Caco-2 (cell line): ENCODE data around the gene CD320. TPM values are rescaled to one million over a fixed set of nuclear protein-coding genes. Genes with fewer than 3 reads are reported as not detected.

Experiments used
- BruUV-seq: library from RNA; stranded (reverse); fragments of 400-500 nt; replicated peaks from 2 replicates; lab custom pipeline; 2021; lab: Mats Ljungman, UMichigan
- CTCF ChIA-PET: fragments of 300-600 bp; sonication (Branson Sonifier 250); formaldehyde crosslinking; loops from one replicate; lab custom pipeline; 2022; ENCODE audit warnings: antibody characterized with exemption; lab: Charles Lee
- POLR2A ChIA-PET: fragments of 300-600 bp; sonication (Branson Sonifier 250); formaldehyde crosslinking; loops from one replicate; lab custom pipeline; 2022; ENCODE audit warnings: antibody characterized with exemption; lab: Charles Lee
- DNase-seq, 2 experiments: peaks; one replicate each; pipeline versions ENCODE4 v3.0.0 to v3.0.0-alpha.2; 2020 to 2022
- H3K27me3 ChIP-seq: replicated peaks from 2 replicates; pipeline ENCODE4 v1.6.0; 2011; ENCODE audit warnings: low read length; ENCODE audit not compliant: control insufficient read depth, insufficient read depth
- H3K36me3 ChIP-seq: 2 replicates; pipeline ENCODE4 v1.5.1; 2011; ENCODE audit warnings: low read length; ENCODE audit not compliant: control insufficient read depth, insufficient read depth
- H3K4me1 ChIP-seq: fragments of 250-450 bp; sonication (Bioruptor Pico); 2 replicates; pipeline ENCODE4 v1.5.1; 2020; ENCODE audit warnings: mild to moderate bottlenecking
- H3K4me3 ChIP-seq: 2 replicates; pipeline ENCODE4 v1.5.1; 2011; ENCODE audit warnings: low read depth, mild to moderate bottlenecking, control low read depth, low read length
- H3K9me3 ChIP-seq: fragments of 250-450 bp; sonication (Bioruptor Pico); 2 replicates; pipeline ENCODE4 v1.5.1; 2020; ENCODE audit warnings: mild to moderate bottlenecking, moderate library complexity
- H3K27ac Mint-ChIP-seq: one replicate; pipeline ENCODE4 v1.8.0; 2022; ENCODE audit warnings: mixed read lengths; ENCODE audit not compliant: unreplicated experiment
- H3K27me3 Mint-ChIP-seq: one replicate; pipeline ENCODE4 v1.8.0; 2022; ENCODE audit warnings: mixed read lengths; ENCODE audit not compliant: insufficient read depth, unreplicated experiment
- H3K36me3 Mint-ChIP-seq: one replicate; pipeline ENCODE4 v1.8.0; 2022; ENCODE audit warnings: mild to moderate bottlenecking, mixed read lengths; ENCODE audit not compliant: insufficient read depth, unreplicated experiment
- H3K4me1 Mint-ChIP-seq: one replicate; pipeline ENCODE4 v1.8.0; 2022; ENCODE audit warnings: low read depth, mixed read lengths; ENCODE audit not compliant: unreplicated experiment
- H3K4me3 Mint-ChIP-seq: one replicate; pipeline ENCODE4 v1.8.0; 2022; ENCODE audit warnings: mild to moderate bottlenecking, moderate library complexity, mixed read lengths; ENCODE audit not compliant: unreplicated experiment
- H3K9me3 Mint-ChIP-seq: one replicate; pipeline ENCODE4 v1.8.0; 2022; ENCODE audit warnings: mixed read lengths; ENCODE audit not compliant: unreplicated experiment
- intact Hi-C: fragments of 100-400 bp; cut with micrococcal nuclease; formaldehyde crosslinking; loops from one replicate; pipeline ENCODE4 v1.10.0; 2022; ENCODE audit not compliant: unreplicated experiment
- total RNA-seq: library from RNA; stranded (reverse); gene quantifications from 2 replicates; pipeline ENCODE4 v1.2.3, GENCODE V29; 2022
- TF ChIP-seq, protein P1 (sequence below), 2 experiments: fragments of 200-600 bp in 1 of 2; IDR thresholded peaks; 1 replicate in 1 of 2; 2 replicates in 1 of 2; pipeline versions ENCODE4 v1.5.1 to v1.8.0; 2011 to 2022; ENCODE audit warnings: antibody characterized with exemption in 1 of 2, control low read depth in 1 of 2, inconsistent platforms in 1 of 2, low read depth in 1 of 2, low read length in 1 of 2, mild to moderate bottlenecking in 1 of 2, moderate library complexity in 1 of 2; ENCODE audit not compliant: insufficient read depth in 1 of 2, severe bottlenecking in 1 of 2, unreplicated experiment in 1 of 2

CD320 gene
- total RNA-seq, 1 experiment from 2014 or later, result 81.0 TPM

DNA sequence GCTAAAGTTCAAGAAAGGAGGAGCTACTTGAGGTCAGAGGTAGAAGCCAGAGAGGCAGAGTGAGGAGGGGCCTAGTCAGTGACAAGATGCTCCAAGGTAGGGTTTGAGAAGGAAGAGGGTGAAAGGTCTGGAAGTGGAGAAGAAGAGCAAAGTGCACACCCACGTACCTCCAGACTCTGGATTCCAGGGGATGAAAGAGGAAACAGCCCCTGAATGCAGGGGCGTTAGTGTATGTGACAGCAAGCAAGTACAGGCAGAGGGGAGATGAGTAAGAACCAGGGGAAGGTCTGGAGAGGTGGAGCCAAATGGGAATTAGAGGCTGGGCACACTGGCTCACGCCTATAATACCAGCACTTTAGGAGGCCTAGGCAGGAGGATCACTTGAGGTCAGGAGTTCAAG lies 21.8 kb upstream of the CD320 start:
- no peak for DNase-seq
- ChIA-PET CTCF (interaction anchor here (0.6 kb wide), 1 partner anchor 38 kb away, joined by 3 read pairs; no protein-coding TSS in a partner anchor), POLR2A (interaction anchor here (1.1 kb wide), 1 partner anchor 8 kb away, joined by 9 read pairs; the partner anchor contains the start of gene RPS28)
- H3K36me3 Mint-ChIP-seq, result peaks cover 16% of the 10 kb centered on the region
- no TSS peak for BruUV-seq
- Histone ChIP-seq H3K9me3 (no peaks in the 10 kb centered on the region), H3K4me1 (peaks cover 8% of the 10 kb centered on the region), H3K4me3 (no peak overlapping the region), H3K27me3 (peaks cover 1% of the 10 kb centered on the region; the same call in 1 of the 2 replicates), H3K36me3 (no peaks in the 10 kb centered on the region)
- peaks cover 8% of the 10 kb centered on the region for H3K4me1 Mint-ChIP-seq
- TF ChIP-seq, protein P1, sequence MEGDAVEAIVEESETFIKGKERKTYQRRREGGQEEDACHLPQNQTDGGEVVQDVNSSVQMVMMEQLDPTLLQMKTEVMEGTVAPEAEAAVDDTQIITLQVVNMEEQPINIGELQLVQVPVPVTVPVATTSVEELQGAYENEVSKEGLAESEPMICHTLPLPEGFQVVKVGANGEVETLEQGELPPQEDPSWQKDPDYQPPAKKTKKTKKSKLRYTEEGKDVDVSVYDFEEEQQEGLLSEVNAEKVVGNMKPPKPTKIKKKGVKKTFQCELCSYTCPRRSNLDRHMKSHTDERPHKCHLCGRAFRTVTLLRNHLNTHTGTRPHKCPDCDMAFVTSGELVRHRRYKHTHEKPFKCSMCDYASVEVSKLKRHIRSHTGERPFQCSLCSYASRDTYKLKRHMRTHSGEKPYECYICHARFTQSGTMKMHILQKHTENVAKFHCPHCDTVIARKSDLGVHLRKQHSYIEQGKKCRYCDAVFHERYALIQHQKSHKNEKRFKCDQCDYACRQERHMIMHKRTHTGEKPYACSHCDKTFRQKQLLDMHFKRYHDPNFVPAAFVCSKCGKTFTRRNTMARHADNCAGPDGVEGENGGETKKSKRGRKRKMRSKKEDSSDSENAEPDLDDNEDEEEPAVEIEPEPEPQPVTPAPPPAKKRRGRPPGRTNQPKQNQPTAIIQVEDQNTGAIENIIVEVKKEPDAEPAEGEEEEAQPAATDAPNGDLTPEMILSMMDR (IDR thresholded peaks at IDR 0.05; ENCODE audit: insufficient read depth in 1 of 2, low read depth in 1 of 2, low read length in 1 of 2, severe bottlenecking in 1 of 2, unreplicated experiment in 1 of 2), result no peak
- intact Hi-C loops, result no loop called here
- no peaks in the 10 kb centered on the region for H3K9me3 Mint-ChIP-seq
- H3K4me3 Mint-ChIP-seq, result no peak overlapping the region
- peaks cover 3% of the 10 kb centered on the region for H3K27me3 Mint-ChIP-seq
- no peak overlapping the region for H3K27ac Mint-ChIP-seq

GRCh38 chr19:8325454-8325853 lies 17.3 kb upstream of the CD320 start:
- CTCF ChIA-PET, result no interaction called here

DNA sequence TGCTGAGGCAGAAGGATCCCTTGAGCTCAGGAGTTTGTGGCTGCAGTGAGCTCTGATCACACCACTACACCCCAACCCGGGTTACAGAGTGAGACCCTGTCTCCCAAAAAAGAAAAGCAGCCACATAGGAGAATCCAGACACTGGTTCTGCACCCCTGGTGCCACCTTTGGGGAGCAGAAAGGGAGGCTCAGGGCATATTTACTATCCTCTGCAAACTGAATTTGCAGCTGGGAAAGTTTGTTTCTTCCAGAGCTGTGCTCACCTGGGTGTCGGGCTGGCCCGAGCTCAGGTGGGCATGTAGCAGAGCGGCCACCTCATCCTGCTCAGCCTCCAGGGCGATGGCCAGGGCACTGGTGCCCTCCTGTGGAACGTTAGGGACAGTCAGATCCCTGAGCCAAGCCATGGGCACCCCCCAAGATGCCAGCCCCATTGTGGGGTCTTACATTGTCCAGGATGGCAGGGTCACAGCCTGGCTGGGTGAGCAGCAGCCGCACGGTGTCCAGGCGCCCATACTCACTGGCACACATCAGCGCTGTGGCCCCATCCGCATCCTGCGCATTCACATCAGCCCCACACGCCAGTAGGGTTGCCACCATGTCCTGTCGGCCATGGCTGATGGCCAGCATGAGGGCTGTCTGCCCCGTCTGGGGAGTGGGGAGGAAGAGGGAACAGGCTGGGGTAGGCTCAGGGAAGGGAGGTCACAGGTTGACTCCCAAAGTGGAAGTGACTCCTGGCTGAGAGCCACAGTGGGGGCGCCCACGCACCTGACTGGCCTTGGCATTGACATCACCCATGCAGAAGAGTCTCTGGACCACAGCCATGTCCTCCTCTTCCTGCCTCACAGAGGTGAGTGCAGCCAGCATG lies 16.3 kb upstream of the CD320 start:
- Mint-ChIP-seq H3K4me3 (no peak overlapping the region), H3K27ac (no peak overlapping the region), H3K27me3 (no peaks in the 10 kb centered on the region), H3K9me3 (no peaks in the 10 kb centered on the region), H3K36me3 (peaks cover 68% of the 10 kb centered on the region), H3K4me1 (peaks cover 5% of the 10 kb centered on the region)
- no TSS peak for BruUV-seq
- peaks cover 4% of the 10 kb centered on the region for H3K36me3 ChIP-seq
- ChIA-PET POLR2A (interaction anchor here (1.3 kb wide), 1 partner anchor 11 kb away, joined by 5 read pairs; no protein-coding TSS in a partner anchor), CTCF (no interaction called here)
- intact Hi-C loops, result no loop called here
- H3K4me1 ChIP-seq, result peaks cover 9% of the 10 kb centered on the region
- no peak for DNase-seq
- H3K27me3 ChIP-seq, result no peaks in the 10 kb centered on the region
- H3K9me3 ChIP-seq, result no peaks in the 10 kb centered on the region
- no peak overlapping the region for H3K4me3 ChIP-seq
- TF ChIP-seq, protein P1 (IDR thresholded peaks at IDR 0.05; ENCODE audit: insufficient read depth in 1 of 2, low read depth in 1 of 2, low read length in 1 of 2, severe bottlenecking in 1 of 2, unreplicated experiment in 1 of 2), result no peak

More at GRCh38 chr19:8325454-8325853, 17.3 kb upstream of the CD320 start:
- H3K27me3 ChIP-seq, result no peaks in the 10 kb centered on the region
- POLR2A ChIA-PET, result interaction anchor here (0.6 kb wide), 1 partner anchor 117 kb away, joined by 6 read pairs; no protein-coding TSS in a partner anchor
- TF ChIP-seq, protein P1 (IDR thresholded peaks at IDR 0.05; ENCODE audit: insufficient read depth in 1 of 2, low read depth in 1 of 2, low read length in 1 of 2, severe bottlenecking in 1 of 2, unreplicated experiment in 1 of 2), result no peak
- no peak for DNase-seq
- no peak overlapping the region for H3K4me3 ChIP-seq
- peaks cover 4% of the 10 kb centered on the region for H3K36me3 ChIP-seq
- H3K9me3 ChIP-seq, result no peaks in the 10 kb centered on the region
- Mint-ChIP-seq H3K27me3 (no peaks in the 10 kb centered on the region), H3K27ac (no peak overlapping the region), H3K9me3 (no peaks in the 10 kb centered on the region), H3K36me3 (peaks cover 62% of the 10 kb centered on the region), H3K4me1 (peaks cover 8% of the 10 kb centered on the region), H3K4me3 (no peak overlapping the region)
- intact Hi-C loops, result no loop called here
- H3K4me1 ChIP-seq, result peaks cover 16% of the 10 kb centered on the region
- no TSS peak for BruUV-seq
